Testis (tissue), 2 donors: ENCODE measurements around the gene PEMT.

Experiments used
- CTCF ChIP-seq, 3 experiments: fragments of 450-650 bp in 2 of 3; fragments of 200-600 bp in 1 of 3; sonication (generic) in 1 of 3; IDR thresholded peaks; one replicate each; pipeline ENCODE4 v1.5.1; 2016 to 2019; ENCODE audit warnings: antibody characterized with exemption in 3 of 3, mild to moderate bottlenecking in 2 of 3, moderate library complexity in 1 of 3
- POLR2A ChIP-seq: fragments of 450-650 bp; IDR thresholded peaks from one replicate; pipeline ENCODE4 v1.6.1; 2017; ENCODE audit warnings: antibody characterized with exemption, mild to moderate bottlenecking, moderate library complexity

GRCh38 chr17:17621254-17621653 is 29.7 kb upstream of the PEMT start:
- TF ChIP-seq CTCF (IDR thresholded peaks at IDR 0.05) (no peak), POLR2A (no peak)
